Activated effector memory CD4-positive, alpha-beta T cell treated with Interleukin-2 at 50 U/mL for 16 hours (primary cell): ENCODE results near the gene DLEC1.
A peak's percentile ranks its signal among the peaks of the same experiment; 100 is the strongest.

Experiments used
- DNase-seq: peaks from one replicate; pipeline ENCODE4 v3.0.0-alpha.2; 2020

Gene DLEC1

GRCh38 chr3:38001456-38002081, 37.4 kb upstream of the DLEC1 start:
- DNase-seq, result no peak

GRCh38 chr3:38002291-38002876, 36.6 kb upstream of the DLEC1 start:
- no peak for DNase-seq

- no peak for DNase-seq
These were observed 36.1 kb upstream of the DLEC1 start for GRCh38 chr3:38002940-38003339.

- peak; percentile 44 for DNase-seq
These were observed 35.6 kb upstream of the DLEC1 start for GRCh38 chr3:38003371-38003816.

GRCh38 chr3:38003817-38004414, 35.1 kb upstream of the DLEC1 start:
- no peak for DNase-seq

GRCh38 chr3:38004415-38005075, 34.5 kb upstream of the DLEC1 start:
- peak; percentile 48 for DNase-seq

GRCh38 chr3:38005076-38006020, 33.7 kb upstream of the DLEC1 start:
- DNase-seq, result no peak

GRCh38 chr3:38006031-38006430, 33.0 kb upstream of the DLEC1 start:
- no peak for DNase-seq

- DNase-seq, result no peak
These were observed 32.5 kb upstream of the DLEC1 start for GRCh38 chr3:38006445-38006995.

GRCh38 chr3:38007754-38008090, 31.3 kb upstream of the DLEC1 start:
- DNase-seq, result no peak

GRCh38 chr3:38008191-38008701, 30.8 kb upstream of the DLEC1 start:
- no peak for DNase-seq

GRCh38 chr3:38008971-38009580, 29.9 kb upstream of the DLEC1 start:
- DNase-seq, result no peak

- DNase-seq, result no peak
These were observed 29.0 kb upstream of the DLEC1 start for GRCh38 chr3:38009807-38010591.

- no peak for DNase-seq
These were observed 27.9 kb upstream of the DLEC1 start for GRCh38 chr3:38011111-38011510.

- no peak for DNase-seq
These were observed 23.5 kb upstream of the DLEC1 start for GRCh38 chr3:38015485-38015884.

- no peak for DNase-seq
These were observed 23.0 kb upstream of the DLEC1 start for GRCh38 chr3:38015984-38016383.

- no peak for DNase-seq
These were observed 22.6 kb upstream of the DLEC1 start for GRCh38 chr3:38016410-38016809.

- DNase-seq, result no peak
These were observed 22.1 kb upstream of the DLEC1 start for GRCh38 chr3:38016847-38017444.

- DNase-seq, result no peak
These were observed 21.3 kb upstream of the DLEC1 start for GRCh38 chr3:38017445-38018295.
